ENCODE measurements around the gene CPSF3.

GRCh38 chr2:9478526-9478925, 55.1 kb downstream of the CPSF3 start:
- TF ChIP-seq EZH2phosphoT487 (IDR thresholded peaks at IDR 0.05; ENCODE audit: borderline replicate concordance) = no peak
- TF ChIP-seq, protein P1, sequence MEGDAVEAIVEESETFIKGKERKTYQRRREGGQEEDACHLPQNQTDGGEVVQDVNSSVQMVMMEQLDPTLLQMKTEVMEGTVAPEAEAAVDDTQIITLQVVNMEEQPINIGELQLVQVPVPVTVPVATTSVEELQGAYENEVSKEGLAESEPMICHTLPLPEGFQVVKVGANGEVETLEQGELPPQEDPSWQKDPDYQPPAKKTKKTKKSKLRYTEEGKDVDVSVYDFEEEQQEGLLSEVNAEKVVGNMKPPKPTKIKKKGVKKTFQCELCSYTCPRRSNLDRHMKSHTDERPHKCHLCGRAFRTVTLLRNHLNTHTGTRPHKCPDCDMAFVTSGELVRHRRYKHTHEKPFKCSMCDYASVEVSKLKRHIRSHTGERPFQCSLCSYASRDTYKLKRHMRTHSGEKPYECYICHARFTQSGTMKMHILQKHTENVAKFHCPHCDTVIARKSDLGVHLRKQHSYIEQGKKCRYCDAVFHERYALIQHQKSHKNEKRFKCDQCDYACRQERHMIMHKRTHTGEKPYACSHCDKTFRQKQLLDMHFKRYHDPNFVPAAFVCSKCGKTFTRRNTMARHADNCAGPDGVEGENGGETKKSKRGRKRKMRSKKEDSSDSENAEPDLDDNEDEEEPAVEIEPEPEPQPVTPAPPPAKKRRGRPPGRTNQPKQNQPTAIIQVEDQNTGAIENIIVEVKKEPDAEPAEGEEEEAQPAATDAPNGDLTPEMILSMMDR (conservative IDR thresholded peaks at IDR 0.05; ENCODE audit: low read length) = no peak
